K562 (cell line): ENCODE results near the gene AP1M2. TPM values are rescaled to one million over a fixed set of nuclear protein-coding genes. Genes with fewer than 3 reads are reported as not detected.

ENCODE experiments used
- ARID3A ChIP-seq: IDR thresholded peaks from 2 replicates; pipeline ENCODE4 v1.6.1; 2012; ENCODE audit warnings: low read depth, low read length, improper control_type of control experiment, borderline replicate concordance
- DMBX1 ChIP-seq: fragments of 250-450 bp; sonication (Bioruptor Pico); IDR thresholded peaks from 2 replicates; pipeline ENCODE4 v1.8.0; 2022; ENCODE audit warnings: inconsistent platforms, mild to moderate bottlenecking, moderate library complexity, borderline replicate concordance
- ELF1 ChIP-seq: fragments of 200-800 bp; sonication (Bioruptor generic); IDR thresholded peaks from 2 replicates; pipeline ENCODE4 v1.6.1; 2016; ENCODE audit warnings: missing genetic modification characterization, missing compliant biosample characterization
- ETV1 ChIP-seq: fragments of 450-650 bp; conservative IDR thresholded peaks from 2 replicates; pipeline ENCODE4 v1.6.1; 2016; ENCODE audit warnings: missing genetic modification characterization, control low read depth, low read depth, missing compliant biosample characterization
- GABPA ChIP-seq: fragments of 200-800 bp; sonication (Bioruptor generic); conservative IDR thresholded peaks from 2 replicates; pipeline ENCODE4 v1.6.1; 2016; ENCODE audit warnings: low read depth, missing genetic modification characterization, missing compliant biosample characterization
- ID3 ChIP-seq, 2 experiments: fragments of 250-450 bp in 1 of 2; fragments of 450-650 bp in 1 of 2; sonication (Bioruptor Pico) in 1 of 2; IDR thresholded peaks; 2 replicates each; pipeline versions ENCODE4 v1.6.1 to v1.8.0; 2016 to 2021; ENCODE audit warnings: mild to moderate bottlenecking in 2 of 2, moderate library complexity in 2 of 2, missing compliant biosample characterization in 1 of 2, missing genetic modification characterization in 1 of 2
- SMAD4 ChIP-seq: fragments of 250-450 bp; sonication (Bioruptor Pico); conservative IDR thresholded peaks from 2 replicates; pipeline ENCODE4 v1.8.0; 2021; ENCODE audit warnings: inconsistent platforms, mild to moderate bottlenecking, moderate library complexity
- SMARCA4 ChIP-seq: fragments of 450-650 bp; IDR thresholded peaks from 2 replicates; pipeline ENCODE4 v1.6.1; 2016
- SPI1 ChIP-seq: IDR thresholded peaks from 2 replicates; pipeline ENCODE4 v1.6.1; 2011; ENCODE audit warnings: low read depth, low read length, control low read depth, borderline replicate concordance
- SUPT5H ChIP-seq: fragments of 450-650 bp; IDR thresholded peaks from 2 replicates; pipeline ENCODE4 v1.6.1; 2016
- ZNF766 ChIP-seq: fragments of 200-800 bp; sonication (Bioruptor generic); conservative IDR thresholded peaks from 2 replicates; pipeline ENCODE4 v1.6.1; 2016; ENCODE audit warnings: missing genetic modification characterization, missing compliant biosample characterization
- polyA plus RNA-seq, 8 experiments: library from polyadenylated mRNA; depleted of rRNA in 4 of 8; stranded (reverse) in 5 of 8; unstranded in 3 of 8; fragments of >200 nt; fragmentation: Nextera tagmentation in 2 of 8; fragmentation: Illumina TruSeq in 1 of 8; extraction: Ambion mirVana in 2 of 8; extraction: Trizol in 1 of 8; gene quantifications; 2 replicates each; pipeline versions ENCODE4 v1.2.1 to v1.2.3, GENCODE V29; 2011 to 2014; ENCODE audit warnings: inconsistent platforms in 1 of 8, missing spikeins in 1 of 8
- total RNA-seq, 7 experiments: library from RNA; depleted of rRNA in 6 of 7; stranded (reverse); fragments of >200 nt in 6 of 7; fragmentation: Illumina TruSeq in 2 of 7; extraction: Trizol in 2 of 7; gene quantifications; 2 replicates each; pipeline versions ENCODE4 v1.2.1 to v1.2.3, GENCODE V29; 2011 to 2021; ENCODE audit warnings: low replicate concordance in 1 of 7

The AP1M2 gene
- total and polyA plus RNA-seq, 9 of the 15 experiments (the other 6 are each of a cell fraction or from before 2014, with no cell fraction given) = 0.33 to 1.4 (median 0.89) TPM; not detected in 1

GRCh38 chr19:10604460-10604980, 17.4 kb upstream of the AP1M2 start (continued):
- TF ChIP-seq ARID3A (no peak), ETV1 (peak; percentile 55; the same call in 1 of the 2 replicates), SMARCA4 (no peak), ZNF766 (CRISPR knock-in tag) (peak; percentile 46; the same call in 1 of the 2 replicates), SMAD4 (CRISPR knock-in tag) (0 out of 2 replicates have a peak, but pooled peaks have one; percentile 34), SUPT5H (no peak), ID3 (CRISPR knock-in tag; IDR thresholded peaks at IDR 0.05) (no peak), ID3 (tag; IDR thresholded peaks at IDR 0.05) (0 out of 2 replicates have a peak, but pooled peaks have one; percentile 1), DMBX1 (CRISPR knock-in tag) (0 out of 2 replicates have a peak, but pooled peaks have one; percentile 35), SPI1 (peak; percentile 77), GABPA (tag) (peak; percentile 62), ELF1 (peak; percentile 38; the same call in 1 of the 2 replicates)
- TF ChIP-seq, all 486 proteins: peak for 15
